GM23248 (cell line): ENCODE results near the gene INSM1. TPM values are rescaled to one million over a fixed set of nuclear protein-coding genes. Genes with fewer than 3 reads are reported as not detected.

ENCODE experiments used
- DNase-seq: peaks from one replicate; pipeline ENCODE4 v3.0.0-alpha.2; 2015
- H2AFZ ChIP-seq: fragments of 200-600 bp; sonication (generic); 2 replicates; pipeline ENCODE4 v1.6.1; 2016; ENCODE audit warnings: antibody characterized with exemption
- H3F3A ChIP-seq: fragments of 200-600 bp; sonication (generic); 2 replicates; pipeline ENCODE4 v1.6.1; 2016; ENCODE audit warnings: mild to moderate bottlenecking, antibody characterized with exemption, mixed run types; ENCODE audit not compliant: insufficient read depth
- H3K27ac ChIP-seq: fragments of 200-600 bp; sonication (generic); 2 replicates; pipeline ENCODE4 v1.5.1; 2016; ENCODE audit warnings: mild to moderate bottlenecking
- H3K27me3 ChIP-seq: fragments of 200-600 bp; sonication (generic); replicated peaks from 2 replicates; pipeline ENCODE4 v1.6.1; 2016; ENCODE audit warnings: mild to moderate bottlenecking; ENCODE audit not compliant: insufficient read depth
- H3K36me3 ChIP-seq: fragments of 200-600 bp; sonication (generic); 2 replicates; pipeline ENCODE4 v1.6.1; 2016; ENCODE audit warnings: low read depth, mild to moderate bottlenecking
- H3K4me1 ChIP-seq: fragments of 200-600 bp; sonication (generic); 2 replicates; pipeline ENCODE4 v1.6.1; 2016; ENCODE audit warnings: mild to moderate bottlenecking; ENCODE audit not compliant: insufficient read depth
- H3K4me2 ChIP-seq: fragments of 200-600 bp; sonication (generic); one replicate; pipeline ENCODE4 v1.6.1; 2016; ENCODE audit warnings: mild to moderate bottlenecking; ENCODE audit not compliant: unreplicated experiment
- H3K4me3 ChIP-seq: fragments of 200-600 bp; sonication (generic); 2 replicates; pipeline ENCODE4 v1.5.1; 2016; ENCODE audit warnings: mild to moderate bottlenecking
- H3K79me2 ChIP-seq: fragments of 200-600 bp; sonication (generic); 2 replicates; pipeline ENCODE4 v1.6.1; 2016; ENCODE audit warnings: mild to moderate bottlenecking; ENCODE audit not compliant: insufficient read depth
- H3K9ac ChIP-seq: fragments of 200-600 bp; sonication (generic); 2 replicates; pipeline ENCODE4 v1.6.1; 2016; ENCODE audit warnings: mild to moderate bottlenecking
- H3K9me2 ChIP-seq: fragments of 200-600 bp; sonication (generic); 2 replicates; pipeline ENCODE4 v1.6.1; 2016; ENCODE audit warnings: mixed run types, mild to moderate bottlenecking, moderate library complexity; ENCODE audit not compliant: insufficient read depth
- H3K9me3 ChIP-seq: fragments of 200-600 bp; sonication (generic); one replicate; pipeline ENCODE4 v1.6.1; 2017; ENCODE audit warnings: low read depth
- H4K20me1 ChIP-seq: fragments of 200-600 bp; sonication (generic); 2 replicates; pipeline ENCODE4 v1.6.0; 2016; ENCODE audit not compliant: insufficient read depth
- EZH2 ChIP-seq: fragments of 200-600 bp; sonication (generic); IDR thresholded peaks from 2 replicates; pipeline ENCODE4 v1.6.1; 2018; ENCODE audit warnings: antibody characterized with exemption, mild to moderate bottlenecking; ENCODE audit not compliant: insufficient read depth, poor library complexity, severe bottlenecking
- EZH2phosphoT487 ChIP-seq: fragments of 200-600 bp; sonication (generic); IDR thresholded peaks from 2 replicates; pipeline ENCODE4 v1.6.1; 2018; ENCODE audit warnings: antibody characterized with exemption, moderate library complexity, mild to moderate bottlenecking, low read depth; ENCODE audit not compliant: insufficient read depth
- WGBS, 2 experiments: methylation state at CpG; one replicate each; pipeline ENCODE4 v1.1.6; 2015 to 2017; ENCODE audit warnings: low lambda C conversion rate in 2 of 2, low coverage in 1 of 2; ENCODE audit errors: missing lambda C conversion rate in 2 of 2; 5-methylcytosine and 5-hydroxymethylcytosine counted together
- in situ Hi-C: fragments of 300-500 bp; cut with MboI; formaldehyde crosslinking; loops from 2 replicates; pipeline ENCODE4 v1.15.0; 2020
- polyA plus RNA-seq: library from polyadenylated mRNA; unstranded; fragments of >200 nt; fragmentation: Nextera tagmentation; extraction: Ambion mirVana; gene quantifications from 2 replicates; pipeline ENCODE4 v1.2.1, GENCODE V29; 2016
- total RNA-seq: library from RNA; depleted of rRNA; stranded (reverse); fragments of >200 nt; shearing (Covaris generic); gene quantifications from 2 replicates; pipeline ENCODE4 v1.2.3, GENCODE V29; 2014

The INSM1 gene
- total and polyA plus RNA-seq, 2 experiments from 2014 or later: not detected

DNA sequence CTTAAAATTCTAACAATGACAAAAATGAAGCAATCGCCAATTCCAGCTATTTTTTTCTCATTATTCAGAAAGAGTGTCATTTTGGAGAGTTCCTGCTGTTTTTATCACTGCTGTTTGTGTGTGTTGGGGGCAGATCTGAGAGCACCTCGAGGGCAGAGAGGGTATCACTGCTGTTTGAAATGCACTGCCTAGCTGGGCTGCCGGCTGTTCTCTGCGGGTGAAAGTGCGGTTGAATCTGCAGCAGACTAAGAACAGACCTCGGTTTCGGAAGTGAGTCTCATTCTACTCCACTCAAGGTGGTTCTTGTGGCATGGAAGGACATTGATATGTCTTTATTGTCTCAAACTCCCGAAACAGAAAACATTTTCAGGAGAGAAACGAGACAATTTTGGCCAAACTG is 18.3 kb downstream of the INSM1 start:
- Histone ChIP-seq H3K79me2 (no peaks in the 10 kb centered on the region), H2AFZ (no peak overlapping the region), H3F3A (no peaks in the 10 kb centered on the region), H4K20me1 (no peaks in the 10 kb centered on the region), H3K27ac (no peak overlapping the region), H3K36me3 (no peaks in the 10 kb centered on the region), H3K4me3 (no peak overlapping the region), H3K9me2 (no peaks in the 10 kb centered on the region), H3K9ac (no peak overlapping the region), H3K4me1 (no peaks in the 10 kb centered on the region), H3K9me3 (no peaks in the 10 kb centered on the region), H3K4me2 (no peak overlapping the region), H3K27me3 (no peaks in the 10 kb centered on the region; the same call in 1 of the 2 replicates)
- 46 to 48% methylated on average over 9 of the region's 9 CpGs for WGBS, 2 experiments
- DNase-seq: no peak
- no peak for TF ChIP-seq EZH2phosphoT487
- no peak for TF ChIP-seq EZH2
- in situ Hi-C loops: no loop called here

- H3K27ac ChIP-seq: no peak overlapping the region
- no peak overlapping the region for H3K4me2 ChIP-seq
- no peaks in the 10 kb centered on the region for H3K36me3 ChIP-seq
- WGBS, 2 experiments: 96% methylated on average over 9 of the region's 9 CpGs
- H2AFZ ChIP-seq: no peak overlapping the region
- no peak overlapping the region for H3K4me3 ChIP-seq
- H4K20me1 ChIP-seq: no peaks in the 10 kb centered on the region
- H3K27me3 ChIP-seq: no peaks in the 10 kb centered on the region
- no peaks in the 10 kb centered on the region for H3K9me3 ChIP-seq
- in situ Hi-C loops: no loop called here
- no peaks in the 10 kb centered on the region for H3K79me2 ChIP-seq
- no peaks in the 10 kb centered on the region for H3K9me2 ChIP-seq
- H3K4me1 ChIP-seq: no peaks in the 10 kb centered on the region
- H3K9ac ChIP-seq: no peak overlapping the region
- TF ChIP-seq EZH2 (no peak), EZH2phosphoT487 (no peak)
- DNase-seq: no peak
- no peaks in the 10 kb centered on the region for H3F3A ChIP-seq
Measured at GRCh38 chr20:20390393-20390792, 22.5 kb downstream of the INSM1 start.

GRCh38 chr20:20391115-20391514 is 23.2 kb downstream of the INSM1 start:
- Histone ChIP-seq H3K36me3 (no peaks in the 10 kb centered on the region), H3K4me3 (no peak overlapping the region), H3F3A (no peaks in the 10 kb centered on the region), H3K4me1 (no peaks in the 10 kb centered on the region), H3K9ac (no peak overlapping the region), H2AFZ (no peak overlapping the region), H4K20me1 (no peaks in the 10 kb centered on the region), H3K79me2 (no peaks in the 10 kb centered on the region), H3K27ac (no peak overlapping the region), H3K9me3 (no peaks in the 10 kb centered on the region), H3K9me2 (no peaks in the 10 kb centered on the region), H3K4me2 (no peak overlapping the region), H3K27me3 (no peaks in the 10 kb centered on the region)
- TF ChIP-seq EZH2phosphoT487 (no peak), EZH2 (no peak)
- in situ Hi-C loops: no loop called here
- DNase-seq: no peak
- WGBS, 2 experiments: 69 to 74% methylated on average over 4 of the region's 4 CpGs

- Histone ChIP-seq H3K79me2 (no peaks in the 10 kb centered on the region), H3F3A (no peaks in the 10 kb centered on the region), H3K4me3 (no peak overlapping the region), H3K4me2 (no peak overlapping the region), H3K36me3 (no peaks in the 10 kb centered on the region), H4K20me1 (no peaks in the 10 kb centered on the region), H3K27me3 (no peaks in the 10 kb centered on the region), H2AFZ (no peak overlapping the region), H3K9me2 (no peaks in the 10 kb centered on the region), H3K4me1 (no peaks in the 10 kb centered on the region), H3K27ac (no peak overlapping the region), H3K9ac (no peak overlapping the region), H3K9me3 (no peaks in the 10 kb centered on the region)
- no peak for DNase-seq
- TF ChIP-seq EZH2phosphoT487 (no peak), EZH2 (no peak)
- WGBS, 2 experiments: 88 to 91% methylated on average over 13 of the region's 13 CpGs
- in situ Hi-C loops: no loop called here
Measured at GRCh38 chr20:20391766-20392165, 23.9 kb downstream of the INSM1 start.
